Transverse colon (tissue), 3 donors: ENCODE data around the gene RTKN2.

Experiments used
- POLR2A ChIP-seq: fragments of 450-650 bp; IDR thresholded peaks from one replicate; pipeline ENCODE4 v1.6.1; 2016; ENCODE audit warnings: antibody characterized with exemption, mild to moderate bottlenecking, moderate library complexity
- POLR2AphosphoS5 ChIP-seq, 3 donors: sonication (generic); formaldehyde crosslinking; IDR thresholded peaks; one replicate each; pipeline ENCODE4 v1.6.1; 2016; ENCODE audit warnings: antibody characterized with exemption in 3 of 3

DNA sequence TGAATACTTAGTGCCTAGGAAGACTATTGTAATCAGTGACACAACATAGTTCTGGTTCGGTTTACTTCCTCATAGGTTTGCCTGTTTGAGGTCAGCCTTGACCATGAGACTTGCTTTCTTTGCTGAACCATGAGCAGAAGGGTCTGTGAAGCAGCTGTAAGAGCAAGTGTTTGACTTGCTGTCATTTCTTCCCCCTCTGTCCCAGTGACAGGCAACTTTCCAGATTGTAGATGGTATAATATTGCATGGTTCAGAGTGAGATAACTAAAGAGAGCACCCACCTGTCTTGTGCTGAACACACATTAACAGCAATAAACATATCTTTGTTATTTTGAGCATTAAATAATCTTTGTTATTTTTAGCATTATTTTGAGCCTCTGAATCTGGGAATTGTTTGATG lies 9.3 kb upstream of the RTKN2 start:
- no peak for TF ChIP-seq POLR2AphosphoS5 (IDR thresholded peaks at IDR 0.05)
- no peak for TF ChIP-seq POLR2A
